HepG2 (cell line): ENCODE results near the gene ZNF28. TPM values are rescaled to one million over a fixed set of nuclear protein-coding genes. Genes with fewer than 3 reads are reported as not detected.
"Not testable (repeated sequence)": the region's sequence is repeated elsewhere in the genome, so short reads cannot be mapped to it uniquely, and the experiment has no call there.

ENCODE experiments used
- ATAC-seq: fragments of 200-7000 bp; cut with Tn5 transposase; 3 replicates; pipeline ENCODE4 v1.9.1; 2020; ENCODE audit warnings: mild to moderate bottlenecking, moderate library complexity
- BruUV-seq: library from RNA; stranded (reverse); fragments of 400-500 nt; replicated peaks from 2 replicates; lab custom pipeline; 2021; lab: Mats Ljungman, UMichigan
- CTCF ChIA-PET: fragments of 300-600 bp; formaldehyde crosslinking; extraction: SDS; loops from one replicate; lab custom pipeline; 2021; ENCODE audit warnings: low total read pairs, inconsistent platforms, low intra/inter-chr PET ratio; lab: Yijun Ruan, JAX
- POLR2A ChIA-PET: fragments of 350-600 bp; sonication (Branson Sonifier 250); formaldehyde crosslinking; loops from one replicate; lab custom pipeline; 2020; ENCODE audit warnings: antibody characterized with exemption, inconsistent platforms; lab: Yijun Ruan, JAX
- DNase-seq: peaks from one replicate; pipeline ENCODE4 v3.0.0-alpha.2; 2015; ENCODE audit warnings: low spot score
- FAIRE-seq: peaks from 3 replicates; lab custom pipeline; 2011; peaks lifted over from hg19 to GRCh38; lab: Jason Lieb, UNC
- H2AFZ ChIP-seq: one replicate; pipeline ENCODE4 v1.6.1; 2011; ENCODE audit warnings: low read length, inconsistent platforms
- H3K27ac ChIP-seq: fragments of 300-600 bp; 3 replicates; pipeline ENCODE4 v1.8.0; 2011; ENCODE audit warnings: mixed run types, mild to moderate bottlenecking, mixed read lengths, low read length, inconsistent platforms; ENCODE audit not compliant: insufficient read depth; ENCODE audit errors: extremely low read length
- H3K27me3 ChIP-seq, 2 experiments: fragments of 200-600 bp in 1 of 2; 2 replicates in 1 of 2; 3 replicates in 1 of 2; pipeline versions ENCODE4 v1.6.0 to v1.8.0; 2011; ENCODE audit warnings: low read length in 2 of 2, mild to moderate bottlenecking in 2 of 2, moderate library complexity in 2 of 2, inconsistent platforms in 1 of 2; ENCODE audit not compliant: insufficient read depth in 2 of 2, control insufficient read depth in 1 of 2
- H3K36me3 ChIP-seq, 2 experiments: fragments of 200-600 bp in 1 of 2; replicated peaks in 1 of 2; 2 replicates in 1 of 2; 3 replicates in 1 of 2; pipeline versions ENCODE4 v1.5.1 to v1.8.0; 2011; ENCODE audit warnings: low read length in 2 of 2, inconsistent platforms in 1 of 2; ENCODE audit not compliant: insufficient read depth in 2 of 2, control insufficient read depth in 1 of 2
- H3K4me1 ChIP-seq: 2 replicates; pipeline ENCODE4 v1.5.1; 2012; ENCODE audit warnings: low read length, inconsistent platforms; ENCODE audit not compliant: insufficient read depth
- H3K4me2 ChIP-seq: 2 replicates; pipeline ENCODE4 v1.6.0; 2011; ENCODE audit warnings: low read depth, low read length, inconsistent platforms
- H3K4me3 ChIP-seq, 3 experiments: fragments of 200-600 bp in 1 of 3; sonication (generic), shearing (Covaris generic) in 1 of 3; replicated peaks in 1 of 3; 2 replicates each; pipeline ENCODE4 v1.5.1; 2011 to 2016; ENCODE audit warnings: low read length in 3 of 3, inconsistent platforms in 2 of 3, low read depth in 2 of 3, mild to moderate bottlenecking in 2 of 3, control low read depth in 1 of 3, mixed read lengths in 1 of 3; ENCODE audit not compliant: insufficient read depth in 1 of 3
- H3K79me2 ChIP-seq: one replicate; pipeline ENCODE4 v1.6.1; 2011; ENCODE audit warnings: low read length, inconsistent platforms; ENCODE audit not compliant: insufficient read depth
- H3K9ac ChIP-seq: 2 replicates; pipeline ENCODE4 v1.6.0; 2011; ENCODE audit warnings: mild to moderate bottlenecking, low read depth, low read length, inconsistent platforms; ENCODE audit not compliant: insufficient read depth
- H3K9me3 ChIP-seq: 2 replicates; pipeline ENCODE4 v1.5.1; 2012; ENCODE audit warnings: mild to moderate bottlenecking, low read length
- H4K20me1 ChIP-seq: 2 replicates; pipeline ENCODE4 v1.6.0; 2011; ENCODE audit warnings: inconsistent platforms, mild to moderate bottlenecking, low read length, moderate library complexity; ENCODE audit not compliant: insufficient read depth
- HNF4A ChIP-seq: sonication (generic); formaldehyde crosslinking; IDR thresholded peaks from 2 replicates; pipeline ENCODE4 v1.4.0; 2020; ENCODE audit warnings: missing genetic modification reagents
- TEAD3 ChIP-seq: optimal IDR thresholded peaks from 2 replicates; pipeline ENCODE3; 2016; ENCODE audit warnings: borderline replicate concordance
- ZNF121 ChIP-seq: sonication (generic); formaldehyde crosslinking; IDR thresholded peaks from 2 replicates; pipeline ENCODE4 v1.5.0; 2020; ENCODE audit warnings: mild to moderate bottlenecking, missing genetic modification reagents
- ZNF768 ChIP-seq: sonication (generic); formaldehyde crosslinking; IDR thresholded peaks from 2 replicates; pipeline ENCODE4 v1.4.0; 2020; ENCODE audit warnings: missing genetic modification reagents
- WGBS: methylation state at CpG from one replicate; pipeline ENCODE4 v1.1.6; 2017; ENCODE audit warnings: low lambda C conversion rate; 5-methylcytosine and 5-hydroxymethylcytosine counted together
- in situ Hi-C: cut with HindIII; loops from 2 replicates; pipeline ENCODE4 v1.10.0; 2017; ENCODE audit warnings: low pct_unique_long_range_greater_than_20kb; ENCODE audit not compliant: extremely low pct_ligation_motif_present
- intact Hi-C: fragments of 100-400 bp; cut with micrococcal nuclease; formaldehyde crosslinking; loops from one replicate; pipeline ENCODE4 v1.10.0; 2022; ENCODE audit not compliant: unreplicated experiment
- polyA plus RNA-seq, 8 experiments: library from polyadenylated mRNA; depleted of rRNA in 3 of 8; stranded (reverse) in 7 of 8; unstranded in 1 of 8; fragments of >200 nt; fragmentation: Illumina TruSeq in 4 of 8; extraction: Trizol in 4 of 8; gene quantifications; 2 replicates each; pipeline versions ENCODE4 v1.2.1 to v1.2.3, GENCODE V29; 2011 to 2016; ENCODE audit warnings: low read depth in 4 of 8, missing spikeins in 1 of 8, mixed read lengths in 1 of 8; ENCODE audit not compliant: insufficient read depth in 1 of 8
- total RNA-seq, 5 experiments: library from RNA; depleted of rRNA; stranded (reverse); fragments of >200 nt; fragmentation: Illumina TruSeq; extraction: Trizol; gene quantifications; 2 replicates each; pipeline ENCODE4 v1.2.3, GENCODE V29; 2016; ENCODE audit warnings: low read depth in 1 of 5
- TF ChIP-seq, protein P1 (sequence below): sonication (generic); formaldehyde crosslinking; IDR thresholded peaks from 2 replicates; pipeline ENCODE4 v1.4.0; 2020; ENCODE audit warnings: missing genetic modification reagents
- TF ChIP-seq, protein P2 (sequence below): sonication (generic); formaldehyde crosslinking; IDR thresholded peaks from 2 replicates; pipeline ENCODE4 v1.5.0; 2020; ENCODE audit warnings: mild to moderate bottlenecking, missing genetic modification reagents

ZNF28 gene
- total and polyA plus RNA-seq, 2 of the 13 experiments (the other 11 are each of a cell fraction or from before 2014, with no cell fraction given), result 5.0 to 16.0 TPM

DNA sequence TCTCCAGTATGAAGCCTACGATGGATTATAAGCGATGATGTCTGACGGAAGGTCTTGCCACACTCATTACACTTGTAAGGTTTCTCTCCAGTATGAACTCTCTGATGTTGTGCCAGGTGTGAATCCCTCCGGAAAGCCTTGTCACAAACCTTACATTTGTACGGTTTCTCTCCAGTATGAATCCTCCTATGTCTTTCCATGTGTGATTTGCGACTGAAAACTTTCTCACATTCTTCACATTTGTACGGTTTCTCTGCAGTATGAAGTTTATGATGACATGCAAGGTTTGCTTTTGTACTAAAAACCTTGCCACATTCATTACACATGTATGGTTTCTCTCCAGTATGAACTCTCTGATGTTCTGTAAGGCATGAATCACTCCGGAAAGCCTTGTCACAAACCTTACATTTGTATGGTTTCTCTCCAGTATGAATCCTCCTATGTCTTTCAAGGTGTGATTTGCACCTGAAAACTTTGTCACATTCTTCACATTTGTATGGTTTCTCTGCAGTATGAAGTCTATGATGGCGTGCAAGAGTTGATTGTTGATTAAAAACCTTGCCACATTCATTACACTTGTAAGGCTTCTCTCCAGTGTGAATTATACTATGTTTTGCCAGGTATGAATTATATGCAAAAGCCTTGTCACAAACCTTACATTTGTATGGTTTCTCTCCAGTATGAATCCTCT is 21.3 kb downstream of the ZNF28 start:
- H3K27me3 ChIP-seq, in situ Hi-C loops, ATAC-seq, H3K4me3 ChIP-seq, H3K9ac ChIP-seq, FAIRE-seq, CTCF ChIA-PET, H4K20me1 ChIP-seq, H3K4me1 ChIP-seq, H3K36me3 ChIP-seq, H3K27ac ChIP-seq, H3K79me2 ChIP-seq, DNase-seq, POLR2A ChIA-PET, H2AFZ ChIP-seq, H3K4me2 ChIP-seq, intact Hi-C loops: not testable (repeated sequence)
- TSS peak; percentile 39 for BruUV-seq
- WGBS, result 77% methylated on average over 9 of the region's 9 CpGs
- H3K9me3 ChIP-seq, result peaks cover 91% of the 10 kb centered on the region

DNA sequence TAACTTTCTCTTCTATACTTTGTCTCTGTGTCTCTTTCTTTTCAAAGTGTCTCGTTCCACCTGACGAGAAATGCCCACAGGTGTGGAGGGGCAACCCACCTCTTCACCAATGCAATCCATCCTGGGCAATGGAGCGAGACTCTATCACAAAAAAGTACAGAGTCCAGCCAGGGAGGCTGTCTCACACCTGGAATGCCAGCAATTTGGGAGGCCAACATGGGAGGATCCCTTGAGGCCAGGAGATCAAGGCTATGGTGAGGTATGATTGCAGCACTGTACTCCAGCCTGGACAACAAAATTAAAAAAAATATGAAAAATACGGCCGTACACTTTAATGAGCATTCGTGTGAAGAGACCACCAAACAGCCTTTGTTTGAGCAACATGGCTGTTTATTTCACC is 32.0 kb downstream of the ZNF28 start:
- intact Hi-C loops, result no loop called here

More for the DNA sequence above, 32.0 kb downstream of the ZNF28 start:
- no TSS peak for BruUV-seq
- in situ Hi-C loops, result no loop called here
- ATAC-seq, result no peak
- TF ChIP-seq, protein P1, sequence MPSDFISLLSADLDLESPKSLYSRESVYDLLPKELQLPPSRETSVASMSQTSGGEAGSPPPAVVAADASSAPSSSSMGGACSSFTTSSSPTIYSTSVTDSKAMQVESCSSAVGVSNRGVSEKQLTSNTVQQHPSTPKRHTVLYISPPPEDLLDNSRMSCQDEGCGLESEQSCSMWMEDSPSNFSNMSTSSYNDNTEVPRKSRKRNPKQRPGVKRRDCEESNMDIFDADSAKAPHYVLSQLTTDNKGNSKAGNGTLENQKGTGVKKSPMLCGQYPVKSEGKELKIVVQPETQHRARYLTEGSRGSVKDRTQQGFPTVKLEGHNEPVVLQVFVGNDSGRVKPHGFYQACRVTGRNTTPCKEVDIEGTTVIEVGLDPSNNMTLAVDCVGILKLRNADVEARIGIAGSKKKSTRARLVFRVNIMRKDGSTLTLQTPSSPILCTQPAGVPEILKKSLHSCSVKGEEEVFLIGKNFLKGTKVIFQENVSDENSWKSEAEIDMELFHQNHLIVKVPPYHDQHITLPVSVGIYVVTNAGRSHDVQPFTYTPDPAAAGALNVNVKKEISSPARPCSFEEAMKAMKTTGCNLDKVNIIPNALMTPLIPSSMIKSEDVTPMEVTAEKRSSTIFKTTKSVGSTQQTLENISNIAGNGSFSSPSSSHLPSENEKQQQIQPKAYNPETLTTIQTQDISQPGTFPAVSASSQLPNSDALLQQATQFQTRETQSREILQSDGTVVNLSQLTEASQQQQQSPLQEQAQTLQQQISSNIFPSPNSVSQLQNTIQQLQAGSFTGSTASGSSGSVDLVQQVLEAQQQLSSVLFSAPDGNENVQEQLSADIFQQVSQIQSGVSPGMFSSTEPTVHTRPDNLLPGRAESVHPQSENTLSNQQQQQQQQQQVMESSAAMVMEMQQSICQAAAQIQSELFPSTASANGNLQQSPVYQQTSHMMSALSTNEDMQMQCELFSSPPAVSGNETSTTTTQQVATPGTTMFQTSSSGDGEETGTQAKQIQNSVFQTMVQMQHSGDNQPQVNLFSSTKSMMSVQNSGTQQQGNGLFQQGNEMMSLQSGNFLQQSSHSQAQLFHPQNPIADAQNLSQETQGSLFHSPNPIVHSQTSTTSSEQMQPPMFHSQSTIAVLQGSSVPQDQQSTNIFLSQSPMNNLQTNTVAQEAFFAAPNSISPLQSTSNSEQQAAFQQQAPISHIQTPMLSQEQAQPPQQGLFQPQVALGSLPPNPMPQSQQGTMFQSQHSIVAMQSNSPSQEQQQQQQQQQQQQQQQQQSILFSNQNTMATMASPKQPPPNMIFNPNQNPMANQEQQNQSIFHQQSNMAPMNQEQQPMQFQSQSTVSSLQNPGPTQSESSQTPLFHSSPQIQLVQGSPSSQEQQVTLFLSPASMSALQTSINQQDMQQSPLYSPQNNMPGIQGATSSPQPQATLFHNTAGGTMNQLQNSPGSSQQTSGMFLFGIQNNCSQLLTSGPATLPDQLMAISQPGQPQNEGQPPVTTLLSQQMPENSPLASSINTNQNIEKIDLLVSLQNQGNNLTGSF (CRISPR knock-in tag), result no peak
- TF ChIP-seq HNF4A (peak; percentile 39), ZNF121 (CRISPR knock-in tag) (peak; percentile 44; the same call in 1 of the 2 replicates), ZNF768 (CRISPR knock-in tag) (no peak), TEAD3 (peak; percentile 77)
- TF ChIP-seq, protein P2, sequence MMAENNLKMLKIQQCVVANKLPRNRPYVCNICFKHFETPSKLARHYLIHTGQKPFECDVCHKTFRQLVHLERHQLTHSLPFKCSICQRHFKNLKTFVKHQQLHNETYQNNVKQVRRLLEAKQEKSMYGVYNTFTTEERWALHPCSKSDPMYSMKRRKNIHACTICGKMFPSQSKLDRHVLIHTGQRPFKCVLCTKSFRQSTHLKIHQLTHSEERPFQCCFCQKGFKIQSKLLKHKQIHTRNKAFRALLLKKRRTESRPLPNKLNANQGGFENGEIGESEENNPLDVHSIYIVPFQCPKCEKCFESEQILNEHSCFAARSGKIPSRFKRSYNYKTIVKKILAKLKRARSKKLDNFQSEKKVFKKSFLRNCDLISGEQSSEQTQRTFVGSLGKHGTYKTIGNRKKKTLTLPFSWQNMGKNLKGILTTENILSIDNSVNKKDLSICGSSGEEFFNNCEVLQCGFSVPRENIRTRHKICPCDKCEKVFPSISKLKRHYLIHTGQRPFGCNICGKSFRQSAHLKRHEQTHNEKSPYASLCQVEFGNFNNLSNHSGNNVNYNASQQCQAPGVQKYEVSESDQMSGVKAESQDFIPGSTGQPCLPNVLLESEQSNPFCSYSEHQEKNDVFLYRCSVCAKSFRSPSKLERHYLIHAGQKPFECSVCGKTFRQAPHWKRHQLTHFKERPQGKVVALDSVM, result peak; percentile 95
- TF ChIP-seq, all 625 proteins: peak for 4
- peaks cover 23% of the 10 kb centered on the region for H3K4me1 ChIP-seq
- FAIRE-seq (no peak), DNase-seq (no peak)
- no peak overlapping the region for H3K9ac ChIP-seq
- CTCF ChIA-PET, result no interaction called here
- no peaks in the 10 kb centered on the region for H3K36me3 ChIP-seq
- H3K4me3 ChIP-seq, result no peak overlapping the region
- no peak overlapping the region for H2AFZ ChIP-seq
- peaks cover 2% of the 10 kb centered on the region for H3K79me2 ChIP-seq
- no peaks in the 10 kb centered on the region for H3K27me3 ChIP-seq
- 71% methylated on average over 6 of the region's 6 CpGs for WGBS
- H3K27ac ChIP-seq, result no peak overlapping the region
- H4K20me1 ChIP-seq, result no peaks in the 10 kb centered on the region
- H3K9me3 ChIP-seq, result peaks cover 6% of the 10 kb centered on the region
- no peak overlapping the region for H3K4me2 ChIP-seq
- POLR2A ChIA-PET, result no interaction called here
